Measurements from ENCODE around the gene PHKG2.

PHKG2 gene

DNA sequence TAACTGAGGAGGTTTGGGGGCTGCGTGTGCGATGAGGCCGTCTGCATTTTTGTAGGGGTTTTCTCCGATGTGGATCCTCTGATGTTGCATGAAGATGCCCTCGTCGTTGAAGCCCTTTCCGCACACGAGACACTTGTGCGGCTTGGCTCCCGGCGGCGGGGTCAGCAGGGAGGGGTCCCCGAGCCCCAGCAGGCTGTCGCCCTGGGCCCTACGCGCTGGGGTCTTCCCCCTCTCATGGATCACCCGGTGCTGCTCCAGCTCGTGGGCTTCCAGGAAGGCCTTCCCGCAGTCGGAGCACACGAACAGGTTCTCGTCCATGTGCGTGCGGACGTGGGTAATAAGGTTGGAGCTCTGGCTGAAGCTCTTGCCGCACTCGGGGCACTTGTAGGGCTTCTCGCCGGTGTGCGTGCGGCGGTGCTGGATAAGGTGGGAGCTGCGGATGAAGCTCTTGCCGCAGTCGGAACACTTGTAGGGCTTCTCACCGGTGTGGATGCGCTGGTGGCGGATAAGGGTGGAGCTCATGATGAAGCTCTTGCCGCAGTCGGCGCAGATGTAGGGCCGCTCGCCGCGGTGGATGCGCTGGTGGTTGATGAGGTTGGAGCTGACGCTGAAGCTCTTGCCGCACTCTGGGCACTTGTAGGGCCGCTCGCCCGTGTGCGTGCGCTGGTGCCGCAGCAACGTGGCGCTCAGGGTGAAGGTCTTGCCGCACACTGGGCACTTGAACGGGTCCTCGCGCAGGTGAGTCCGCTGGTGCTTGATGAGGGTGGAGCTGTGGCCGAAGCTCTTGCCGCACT is 34.5 kb downstream of the PHKG2 start:
- TF ChIP-seq, protein P1, sequence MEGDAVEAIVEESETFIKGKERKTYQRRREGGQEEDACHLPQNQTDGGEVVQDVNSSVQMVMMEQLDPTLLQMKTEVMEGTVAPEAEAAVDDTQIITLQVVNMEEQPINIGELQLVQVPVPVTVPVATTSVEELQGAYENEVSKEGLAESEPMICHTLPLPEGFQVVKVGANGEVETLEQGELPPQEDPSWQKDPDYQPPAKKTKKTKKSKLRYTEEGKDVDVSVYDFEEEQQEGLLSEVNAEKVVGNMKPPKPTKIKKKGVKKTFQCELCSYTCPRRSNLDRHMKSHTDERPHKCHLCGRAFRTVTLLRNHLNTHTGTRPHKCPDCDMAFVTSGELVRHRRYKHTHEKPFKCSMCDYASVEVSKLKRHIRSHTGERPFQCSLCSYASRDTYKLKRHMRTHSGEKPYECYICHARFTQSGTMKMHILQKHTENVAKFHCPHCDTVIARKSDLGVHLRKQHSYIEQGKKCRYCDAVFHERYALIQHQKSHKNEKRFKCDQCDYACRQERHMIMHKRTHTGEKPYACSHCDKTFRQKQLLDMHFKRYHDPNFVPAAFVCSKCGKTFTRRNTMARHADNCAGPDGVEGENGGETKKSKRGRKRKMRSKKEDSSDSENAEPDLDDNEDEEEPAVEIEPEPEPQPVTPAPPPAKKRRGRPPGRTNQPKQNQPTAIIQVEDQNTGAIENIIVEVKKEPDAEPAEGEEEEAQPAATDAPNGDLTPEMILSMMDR (conservative IDR thresholded peaks at IDR 0.05; ENCODE audit: low read length), result no peak
- H3K4me3 ChIP-seq (ENCODE audit: low read length), result no peak overlapping the region
- DNase-seq (ENCODE audit: low read depth), result no peak

DNA sequence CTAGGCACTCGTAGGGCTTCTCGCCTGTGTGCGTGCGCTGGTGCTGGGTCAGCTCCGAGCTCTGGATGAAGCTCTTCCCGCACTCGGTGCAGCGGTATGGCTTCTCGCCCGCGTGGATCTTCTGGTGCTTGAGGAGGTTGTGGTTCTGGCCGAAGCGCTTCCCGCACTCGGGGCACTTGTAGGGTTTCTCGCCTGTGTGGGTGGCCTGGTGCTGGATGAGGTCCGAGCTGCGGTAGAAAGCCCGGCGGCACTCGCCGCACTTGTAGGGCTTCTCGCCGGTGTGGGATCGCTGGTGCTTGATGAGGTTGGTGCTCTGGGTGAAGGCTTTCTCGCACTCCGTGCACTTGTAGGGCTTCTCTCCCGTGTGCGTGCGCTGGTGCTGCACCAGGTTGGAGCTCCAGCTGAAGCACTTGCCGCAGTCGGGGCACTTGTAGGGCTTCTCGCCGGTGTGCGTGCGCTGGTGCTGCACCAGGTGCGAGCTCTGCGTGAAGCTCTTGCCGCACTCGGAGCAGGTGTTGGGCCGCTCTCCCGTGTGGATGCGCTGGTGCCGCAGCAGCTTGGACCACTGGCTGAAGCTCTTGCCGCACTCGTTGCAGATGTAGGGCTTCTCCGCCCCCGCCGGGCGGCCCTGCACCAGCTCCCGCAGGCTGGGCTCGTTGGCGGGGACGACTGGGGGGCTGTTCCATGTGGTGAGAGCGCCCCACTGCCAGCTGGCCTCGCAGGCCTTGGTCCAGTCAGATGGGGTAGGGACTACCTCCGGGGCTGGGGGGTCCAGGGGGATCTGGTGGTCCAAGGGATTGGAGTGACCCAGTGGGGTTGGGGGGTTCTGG is 35.3 kb downstream of the PHKG2 start:
- TF ChIP-seq, protein P1 (conservative IDR thresholded peaks at IDR 0.05; ENCODE audit: low read length), result no peak
- no peak for DNase-seq (ENCODE audit: low read depth)
- no peak overlapping the region for H3K4me3 ChIP-seq (ENCODE audit: low read length)

DNA sequence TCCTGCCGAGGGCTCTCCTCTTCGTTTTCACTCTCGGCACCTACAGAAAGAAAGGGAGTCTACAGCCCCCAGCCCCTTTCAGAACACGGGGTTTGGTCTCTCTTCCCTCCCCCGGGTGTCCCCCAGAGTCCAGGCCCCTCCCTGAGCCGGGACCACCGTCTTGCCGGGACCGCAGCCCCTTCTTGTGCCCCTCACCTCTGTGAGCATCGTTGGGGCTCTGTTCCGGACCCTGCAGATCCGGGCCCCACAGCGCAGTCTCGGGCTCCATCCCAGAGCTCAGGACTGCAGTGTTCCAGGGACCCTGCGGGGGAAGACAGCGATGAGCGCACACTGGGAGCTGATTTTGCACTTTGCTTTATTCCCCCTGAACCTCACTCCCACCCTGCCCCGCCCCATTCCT is 36.0 kb downstream of the PHKG2 start:
- TF ChIP-seq, protein P1 (conservative IDR thresholded peaks at IDR 0.05; ENCODE audit: low read length), result no peak
- DNase-seq (ENCODE audit: low read depth), result no peak
- H3K4me3 ChIP-seq (ENCODE audit: low read length), result no peak overlapping the region

DNA sequence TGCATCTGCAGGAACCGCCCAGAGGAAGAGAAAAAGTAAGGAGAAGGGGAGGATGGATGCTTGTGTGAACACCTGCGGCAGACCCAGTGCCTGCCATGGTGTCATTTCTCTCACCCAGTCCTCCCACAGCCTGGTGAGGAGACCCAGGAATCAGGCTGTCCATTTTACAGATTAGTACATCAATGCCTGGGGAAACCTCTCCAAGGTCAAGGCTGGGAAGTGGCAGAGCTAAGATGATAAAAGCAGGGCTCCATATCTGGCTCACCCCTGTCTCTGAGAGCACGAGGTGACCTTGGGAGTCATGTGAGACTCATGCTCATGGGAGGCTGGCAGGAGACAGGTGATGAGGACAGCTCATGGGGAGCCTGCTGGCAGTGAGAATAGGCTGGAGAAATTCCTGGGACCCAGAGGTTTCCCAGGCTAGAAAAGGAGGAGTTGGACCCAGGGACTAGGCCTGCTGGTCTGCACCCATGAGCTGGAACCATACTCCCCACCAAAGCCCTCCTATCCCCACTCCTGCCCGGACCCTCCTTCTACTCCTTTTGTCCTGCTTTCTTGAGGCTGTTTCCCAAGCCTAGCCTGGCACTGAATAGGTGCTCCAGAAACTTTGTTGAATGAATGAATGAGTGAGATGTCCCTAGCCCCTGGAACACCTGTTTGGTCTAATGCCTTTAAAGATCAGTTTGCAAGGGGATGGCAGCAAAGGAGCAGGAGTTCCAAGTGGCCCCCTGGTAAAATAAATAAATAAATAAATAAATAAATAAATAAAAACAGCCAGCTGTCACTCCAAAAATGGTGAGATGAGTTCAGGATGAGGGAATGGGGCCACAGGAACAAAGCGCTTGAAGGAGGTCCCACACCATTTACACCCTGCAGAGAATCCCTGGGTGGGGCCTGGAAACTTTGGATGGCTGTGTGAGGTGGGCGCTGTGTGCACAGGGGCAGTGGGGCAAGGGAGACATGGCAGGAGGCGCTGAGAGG is 37.2 kb downstream of the PHKG2 start:
- no peak for DNase-seq (ENCODE audit: low read depth)
- H3K4me3 ChIP-seq (ENCODE audit: low read length), result peak overlapping the region; percentile 95
- TF ChIP-seq, protein P1 (conservative IDR thresholded peaks at IDR 0.05; ENCODE audit: low read length), result no peak

DNA sequence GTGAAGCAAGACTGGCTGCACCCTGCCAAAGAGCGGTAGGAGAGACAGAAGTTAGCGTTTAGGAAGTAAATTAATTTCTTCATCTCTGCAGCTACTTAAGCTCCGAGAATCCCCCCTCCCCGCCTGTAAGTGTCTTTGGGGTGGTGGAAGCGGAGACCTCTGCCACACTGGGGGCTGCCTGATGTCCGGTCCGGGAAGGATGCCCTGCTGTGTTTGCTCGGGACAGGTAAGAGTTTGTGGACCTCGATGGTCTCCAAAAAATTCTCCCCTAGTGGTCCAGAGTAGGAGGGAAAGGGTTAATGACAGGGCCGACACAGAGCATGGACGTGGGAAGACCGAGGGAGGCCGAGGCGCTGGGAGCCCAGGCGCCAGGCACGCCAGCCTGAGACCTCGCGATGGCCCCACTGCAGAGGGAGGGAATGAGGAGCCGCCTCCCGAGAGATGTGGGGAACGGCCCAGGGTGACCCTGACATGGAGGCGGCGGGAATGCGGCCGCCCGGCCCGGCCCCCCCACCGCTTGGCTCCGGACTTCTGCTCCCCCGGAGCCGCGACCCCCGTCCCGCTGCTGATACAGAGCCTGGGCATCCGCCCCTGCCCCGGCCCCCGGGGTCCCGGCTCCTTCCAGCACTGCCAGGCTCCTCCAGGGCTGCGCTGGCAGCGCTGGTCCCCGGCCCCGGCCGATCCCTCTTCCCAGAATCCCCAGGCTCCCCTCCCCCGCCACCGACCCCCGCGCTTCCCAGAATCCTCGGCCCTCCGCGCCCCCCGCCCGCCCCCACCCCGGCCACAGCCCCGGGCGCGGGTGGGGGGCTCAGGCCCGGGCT is 38.1 kb downstream of the PHKG2 start:
- DNase-seq (ENCODE audit: low read depth), result peak; percentile 67
- TF ChIP-seq, protein P1 (conservative IDR thresholded peaks at IDR 0.05; ENCODE audit: low read length), result no peak
- peak overlapping the region; percentile 95 for H3K4me3 ChIP-seq (ENCODE audit: low read length)

Measured in AG10803 (cell line).